ENCODE measurements around the gene TNNI3K.

DNA sequence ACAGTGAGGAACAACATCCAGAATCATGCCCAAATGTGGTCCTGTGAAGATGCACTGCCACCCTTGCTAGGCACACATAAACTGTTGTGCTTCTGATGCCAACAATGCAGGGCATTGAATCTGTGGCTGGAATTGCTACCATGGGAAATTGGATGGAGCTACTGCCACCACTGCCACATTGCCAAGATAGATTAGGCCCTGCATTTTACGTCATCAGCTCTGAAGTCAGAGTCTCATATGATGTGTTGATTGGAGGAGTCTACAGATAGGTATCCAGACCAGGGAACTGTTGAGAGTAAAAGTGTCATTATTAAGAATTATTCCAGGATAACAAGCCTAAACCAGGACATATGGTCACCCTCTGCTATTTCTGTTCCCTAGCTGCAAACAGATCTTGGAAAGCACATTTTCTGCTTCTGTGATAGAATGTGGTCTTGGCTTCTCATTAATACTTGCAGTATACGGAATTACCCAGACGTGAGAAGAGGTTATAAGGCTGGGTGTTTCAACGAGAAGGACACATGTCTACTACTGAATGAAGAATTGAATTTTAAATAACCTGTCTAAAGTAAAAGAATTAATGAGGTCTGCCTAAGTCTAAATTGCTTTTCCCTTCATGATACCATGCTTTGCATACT, 106.6 kb downstream of the TNNI3K start:
- no peak for TF ChIP-seq NR2C2 (CRISPR knock-in tag; IDR thresholded peaks at IDR 0.05)
- TF ChIP-seq NR2C2 (tag; IDR thresholded peaks at IDR 0.05), result no peak
- TF ChIP-seq, protein P1, sequence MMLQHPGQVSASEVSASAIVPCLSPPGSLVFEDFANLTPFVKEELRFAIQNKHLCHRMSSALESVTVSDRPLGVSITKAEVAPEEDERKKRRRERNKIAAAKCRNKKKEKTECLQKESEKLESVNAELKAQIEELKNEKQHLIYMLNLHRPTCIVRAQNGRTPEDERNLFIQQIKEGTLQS (IDR thresholded peaks at IDR 0.05), result no peak
- TF ChIP-seq, protein P1 (CRISPR knock-in tag; conservative IDR thresholded peaks at IDR 0.05), result no peak
- no peak for TF ChIP-seq RFX1 (IDR thresholded peaks at IDR 0.05)
- TF ChIP-seq, protein P2, sequence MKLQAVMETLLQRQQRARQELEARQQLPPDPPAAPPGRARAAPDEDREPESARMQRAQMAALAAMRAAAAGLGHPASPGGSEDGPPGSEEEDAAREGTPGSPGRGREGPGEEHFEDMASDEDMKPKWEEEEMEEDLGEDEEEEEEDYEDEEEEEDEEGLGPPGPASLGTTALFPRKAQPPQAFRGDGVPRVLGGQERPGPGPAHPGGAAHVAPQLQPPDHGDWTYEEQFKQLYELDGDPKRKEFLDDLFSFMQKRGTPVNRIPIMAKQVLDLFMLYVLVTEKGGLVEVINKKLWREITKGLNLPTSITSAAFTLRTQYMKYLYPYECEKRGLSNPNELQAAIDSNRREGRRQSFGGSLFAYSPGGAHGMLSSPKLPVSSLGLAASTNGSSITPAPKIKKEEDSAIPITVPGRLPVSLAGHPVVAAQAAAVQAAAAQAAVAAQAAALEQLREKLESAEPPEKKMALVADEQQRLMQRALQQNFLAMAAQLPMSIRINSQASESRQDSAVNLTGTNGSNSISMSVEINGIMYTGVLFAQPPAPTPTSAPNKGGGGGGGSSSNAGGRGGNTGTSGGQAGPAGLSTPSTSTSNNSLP (IDR thresholded peaks at IDR 0.05; ENCODE audit: borderline replicate concordance, low read depth, low read length), result no peak

Measured in K562 (cell line).